GM12878 (cell line): ENCODE data around the gene GABRA6. TPM values are rescaled to one million over a fixed set of nuclear protein-coding genes. Genes with fewer than 3 reads are reported as not detected.

ENCODE experiments used
- ATAC-seq: fragments of 200-7000 bp; cut with Tn5 transposase; 3 replicates; pipeline ENCODE4 v1.9.1; 2020; ENCODE audit warnings: mild to moderate bottlenecking, moderate library complexity
- BruUV-seq: library from RNA; stranded (reverse); fragments of 400-500 nt; replicated peaks from 2 replicates; lab custom pipeline; 2021; lab: Mats Ljungman, UMichigan
- CTCF ChIA-PET: fragments of 300-600 bp; sonication (Branson Sonifier 250); formaldehyde crosslinking; extraction: SDS; loops from one replicate; lab custom pipeline; 2021; ENCODE audit warnings: inconsistent platforms; lab: Yijun Ruan, JAX
- POLR2A ChIA-PET: fragments of 350-600 bp; formaldehyde crosslinking; extraction: SDS; loops from one replicate; lab custom pipeline; 2021; ENCODE audit warnings: inconsistent platforms; lab: Charles Lee
- RAD21 ChIA-PET: fragments of 300-600 bp; sonication (Branson Sonifier 250); formaldehyde crosslinking; loops from one replicate; lab custom pipeline; 2023; ENCODE audit warnings: antibody characterized with exemption; ENCODE audit not compliant: unreplicated experiment; lab: Charles Lee
- SMC1A ChIA-PET: fragments of 300-600 bp; sonication (Branson Sonifier 250); formaldehyde crosslinking; loops from one replicate; lab custom pipeline; 2023; ENCODE audit not compliant: unreplicated experiment, uncharacterized antibody; lab: Charles Lee
- DNase-seq: peaks from one replicate; pipeline ENCODE4 v3.0.0-alpha.2; 2011; ENCODE audit warnings: low read depth, low spot score
- FAIRE-seq: peaks from 3 replicates; lab custom pipeline; 2011; peaks lifted over from hg19 to GRCh38; lab: Jason Lieb, UNC
- H2AFZ ChIP-seq: 2 replicates; pipeline ENCODE4 v1.6.0; 2011; ENCODE audit warnings: low read depth, low read length, control low read depth; ENCODE audit not compliant: control insufficient read depth
- H3K27ac ChIP-seq: 2 replicates; pipeline ENCODE4 v1.5.1; 2011; ENCODE audit warnings: control low read depth; ENCODE audit not compliant: control insufficient read depth, insufficient read depth
- H3K27me3 ChIP-seq, 2 experiments: replicated peaks in 1 of 2; 2 replicates each; pipeline versions ENCODE4 v1.6.0 to v1.6.1; 2011; ENCODE audit warnings: low read length in 1 of 2; ENCODE audit not compliant: control insufficient read depth in 2 of 2, insufficient read depth in 2 of 2
- H3K36me3 ChIP-seq, 2 experiments: 2 replicates each; pipeline ENCODE4 v1.5.1; 2011; ENCODE audit warnings: low read length in 1 of 2; ENCODE audit not compliant: control insufficient read depth in 2 of 2, insufficient read depth in 2 of 2
- H3K4me1 ChIP-seq: 2 replicates; pipeline ENCODE4 v1.6.1; 2011; ENCODE audit warnings: mild to moderate bottlenecking, low read length, moderate library complexity, mixed read lengths; ENCODE audit not compliant: control insufficient read depth, insufficient read depth
- H3K4me2 ChIP-seq: 2 replicates; pipeline ENCODE4 v1.6.0; 2011; ENCODE audit warnings: control low read depth; ENCODE audit not compliant: control insufficient read depth, insufficient read depth
- H3K4me3 ChIP-seq: fragments of 200-600 bp; sonication (generic); 2 replicates; pipeline ENCODE4 v1.5.1; 2016
- H3K79me2 ChIP-seq: 2 replicates; pipeline ENCODE4 v1.6.0; 2011; ENCODE audit warnings: low read length; ENCODE audit not compliant: control insufficient read depth, insufficient read depth
- H3K9ac ChIP-seq: 2 replicates; pipeline ENCODE4 v1.8.0; 2011; ENCODE audit warnings: low read length, control low read depth, mixed read lengths; ENCODE audit not compliant: control insufficient read depth, insufficient read depth
- H3K9me3 ChIP-seq: replicated peaks from 3 replicates; pipeline ENCODE4 v1.5.1; 2011; ENCODE audit warnings: mild to moderate bottlenecking, low read length; ENCODE audit not compliant: control insufficient read depth, insufficient read depth
- H4K20me1 ChIP-seq: 2 replicates; pipeline ENCODE4 v1.6.0; 2011; ENCODE audit not compliant: control insufficient read depth, insufficient read depth
- ATF3 ChIP-seq: IDR thresholded peaks from 2 replicates; pipeline ENCODE4 v1.6.1; 2011; ENCODE audit warnings: low read depth, mild to moderate bottlenecking, low read length, moderate library complexity, borderline replicate concordance; ENCODE audit errors: extremely low read depth
- E2F4 ChIP-seq: IDR thresholded peaks from 2 replicates; pipeline ENCODE4 v1.6.1; 2012; ENCODE audit warnings: low read depth, low read length, improper control_type of control experiment
- EP300 ChIP-seq, 2 experiments: fragments of 150-350 bp in 1 of 2; IDR thresholded peaks; 2 replicates each; pipeline ENCODE4 v1.6.1; 2011 to 2012; ENCODE audit warnings: low read depth in 2 of 2, low read length in 2 of 2, borderline replicate concordance in 1 of 2, improper control_type of control experiment in 1 of 2, inconsistent platforms in 1 of 2; ENCODE audit not compliant: control insufficient read depth in 1 of 2
- IRF4 ChIP-seq: IDR thresholded peaks from 2 replicates; pipeline ENCODE4 v1.6.1; 2011; ENCODE audit warnings: low read depth, low read length
- LARP7 ChIP-seq: fragments of 450-650 bp; IDR thresholded peaks from 2 replicates; pipeline ENCODE4 v1.6.1; 2017; ENCODE audit warnings: mild to moderate bottlenecking
- NR2C2 ChIP-seq: IDR thresholded peaks from 2 replicates; pipeline ENCODE4 v1.6.1; 2011; ENCODE audit warnings: borderline replicate concordance, low read depth; ENCODE audit not compliant: control insufficient read depth, insufficient read length
- SP1 ChIP-seq: IDR thresholded peaks from one replicate; pipeline ENCODE4 v1.6.1; 2011; ENCODE audit warnings: low read depth, low read length
- STAT1 ChIP-seq: fragments of 450-650 bp; conservative IDR thresholded peaks from 2 replicates; pipeline ENCODE4 v1.6.1; 2014; ENCODE audit warnings: antibody characterized with exemption, mild to moderate bottlenecking
- WGBS: methylation state at CpG from one replicate; pipeline ENCODE4 v1.1.6; 2016; ENCODE audit warnings: low lambda C conversion rate; ENCODE audit not compliant: insufficient replicate concordance, insufficient coverage; ENCODE audit errors: missing lambda C conversion rate; 5-methylcytosine and 5-hydroxymethylcytosine counted together
- in situ Hi-C: fragments of 300-500 bp; cut with MboI; formaldehyde crosslinking; loops from 9 replicates; pipeline ENCODE4 v1.14.3; 2018; ENCODE audit warnings: mixed read lengths
- intact Hi-C: fragments of 100-400 bp; cut with micrococcal nuclease; formaldehyde crosslinking; loops from one replicate; pipeline ENCODE4 v1.14.2; 2022; ENCODE audit not compliant: unreplicated experiment
- polyA plus RNA-seq, 11 experiments: library from polyadenylated mRNA; depleted of rRNA in 4 of 11; unstranded in 6 of 11; stranded (reverse) in 5 of 11; fragments of >200 nt; fragmentation: Nextera tagmentation in 4 of 11; fragmentation: Illumina TruSeq in 1 of 11; extraction: Ambion mirVana in 4 of 11; extraction: Trizol in 1 of 11; gene quantifications; 1 replicate in 1 of 11; 2 replicates in 10 of 11; pipeline versions ENCODE4 v1.2.1 to v1.2.3, GENCODE V29; 2011 to 2016; ENCODE audit warnings: inconsistent platforms in 2 of 11, missing spikeins in 2 of 11, low read depth in 1 of 11
- total RNA-seq, 4 experiments: library from RNA; depleted of rRNA in 3 of 4; stranded (reverse); fragments of >200 nt in 3 of 4; fragmentation: Illumina TruSeq in 1 of 4; extraction: Trizol in 1 of 4; gene quantifications; 2 replicates each; pipeline versions ENCODE4 v1.2.1 to v1.2.3, GENCODE V29; 2013 to 2021

GABRA6 gene
- total and polyA plus RNA-seq, 10 of the 15 experiments (the other 5 are each of a cell fraction or from before 2014, with no cell fraction given): not detected

GRCh38 chr5:161637591-161637990 lies 47.9 kb upstream of the GABRA6 start:
- intact Hi-C loops: no loop called here

More at GRCh38 chr5:161637591-161637990, 47.9 kb upstream of the GABRA6 start:
- Histone ChIP-seq H3K9ac (no peak overlapping the region), H3K27ac (no peak overlapping the region), H3K9me3 (no peaks in the 10 kb centered on the region), H3K36me3 (no peaks in the 10 kb centered on the region), H3K27me3 (no peaks in the 10 kb centered on the region), H3K79me2 (no peaks in the 10 kb centered on the region), H4K20me1 (no peaks in the 10 kb centered on the region)
- WGBS: 13% methylated on average over 1 of the region's 1 CpG
- RAD21 ChIA-PET: no interaction called here
- FAIRE-seq (no peak), DNase-seq (no peak), ATAC-seq (no peak)
- in situ Hi-C loops: no loop called here
- TF ChIP-seq ATF3 (no peak), LARP7 (no peak), E2F4 (no peak), STAT1 (no peak), IRF4 (no peak), NR2C2 (no peak), SP1 (no peak), EP300 (IDR thresholded peaks at IDR 0.05; ENCODE audit: borderline replicate concordance in 1 of 2, control insufficient read depth in 1 of 2, low read depth in 2 of 2, low read length in 2 of 2) (no peak)
- TF ChIP-seq, all 136 proteins: peak for 0
- H3K4me3 ChIP-seq: no peak overlapping the region
- H3K4me2 ChIP-seq: no peak overlapping the region
- POLR2A ChIA-PET: no interaction called here
- no peak overlapping the region for H2AFZ ChIP-seq
- SMC1A ChIA-PET: no interaction called here
- no peaks in the 10 kb centered on the region for H3K4me1 ChIP-seq
- CTCF ChIA-PET: no interaction called here
- no TSS peak for BruUV-seq
